ENCODE data around the gene PPY. TPM values are rescaled to one million over a fixed set of nuclear protein-coding genes. Genes with fewer than 3 reads are reported as not detected.

The PPY gene
- total RNA-seq, 2 experiments from 2014 or later, result not detected

- H3K27ac Mint-ChIP-seq, result no peak overlapping the region
- DNase-seq (no peak), ATAC-seq (no peak)
- H3K4me1 Mint-ChIP-seq (ENCODE audit: low read depth), result no peaks in the 10 kb centered on the region
- H3K9me3 Mint-ChIP-seq, result no peaks in the 10 kb centered on the region
- POLR2A ChIA-PET, result interaction anchor here (1.1 to 1.3 kb wide), 2 partner anchors 44 to 611 kb away, joined by 3 read pairs; no protein-coding TSS in a partner anchor
- CTCF ChIA-PET, result interaction anchor here (1.3 to 2.0 kb wide), 3 partner anchors 15 to 101 kb away, joined by 4 to 10 read pairs (median 6); no protein-coding TSS in a partner anchor
- H3K27me3 Mint-ChIP-seq, result peaks cover 22% of the 10 kb centered on the region
- intact Hi-C loops (cut with micrococcal nuclease), result no loop called here
- no peaks in the 10 kb centered on the region for H3K36me3 Mint-ChIP-seq (ENCODE audit: low read depth)
- TF ChIP-seq, protein P1, sequence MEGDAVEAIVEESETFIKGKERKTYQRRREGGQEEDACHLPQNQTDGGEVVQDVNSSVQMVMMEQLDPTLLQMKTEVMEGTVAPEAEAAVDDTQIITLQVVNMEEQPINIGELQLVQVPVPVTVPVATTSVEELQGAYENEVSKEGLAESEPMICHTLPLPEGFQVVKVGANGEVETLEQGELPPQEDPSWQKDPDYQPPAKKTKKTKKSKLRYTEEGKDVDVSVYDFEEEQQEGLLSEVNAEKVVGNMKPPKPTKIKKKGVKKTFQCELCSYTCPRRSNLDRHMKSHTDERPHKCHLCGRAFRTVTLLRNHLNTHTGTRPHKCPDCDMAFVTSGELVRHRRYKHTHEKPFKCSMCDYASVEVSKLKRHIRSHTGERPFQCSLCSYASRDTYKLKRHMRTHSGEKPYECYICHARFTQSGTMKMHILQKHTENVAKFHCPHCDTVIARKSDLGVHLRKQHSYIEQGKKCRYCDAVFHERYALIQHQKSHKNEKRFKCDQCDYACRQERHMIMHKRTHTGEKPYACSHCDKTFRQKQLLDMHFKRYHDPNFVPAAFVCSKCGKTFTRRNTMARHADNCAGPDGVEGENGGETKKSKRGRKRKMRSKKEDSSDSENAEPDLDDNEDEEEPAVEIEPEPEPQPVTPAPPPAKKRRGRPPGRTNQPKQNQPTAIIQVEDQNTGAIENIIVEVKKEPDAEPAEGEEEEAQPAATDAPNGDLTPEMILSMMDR (IDR thresholded peaks at IDR 0.05), result no peak
- H3K4me3 Mint-ChIP-seq, result no peak overlapping the region
Measured at GRCh38 chr17:43979011-43979410, 36.7 kb upstream of the PPY start.

DNA sequence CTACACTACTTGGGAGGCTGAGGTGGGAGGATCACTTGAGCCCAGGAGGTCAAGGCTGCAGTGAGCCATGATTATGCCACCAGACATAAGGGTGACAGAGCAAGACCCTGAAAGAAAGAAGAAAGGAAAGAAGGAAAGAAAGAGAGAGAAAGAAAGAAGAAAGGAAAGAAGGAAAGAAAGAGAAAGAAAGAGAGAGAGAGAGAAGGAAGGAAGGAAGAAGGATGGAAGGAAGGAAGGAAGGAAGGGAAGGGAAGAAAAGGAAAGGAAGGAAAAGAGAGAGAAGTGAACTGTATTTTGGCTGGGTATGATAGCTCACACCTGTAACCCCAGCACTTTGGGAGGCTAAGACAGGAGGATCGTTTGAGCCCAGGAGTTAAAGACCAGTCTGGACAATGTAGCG lies 35.8 kb upstream of the PPY start:
- TF ChIP-seq, protein P1 (IDR thresholded peaks at IDR 0.05), result no peak
- DNase-seq (no peak), ATAC-seq (no peak)
- Mint-ChIP-seq H3K4me3 (no peak overlapping the region), H3K9me3 (no peaks in the 10 kb centered on the region), H3K36me3 (ENCODE audit: low read depth) (no peaks in the 10 kb centered on the region), H3K4me1 (ENCODE audit: low read depth) (no peaks in the 10 kb centered on the region), H3K27ac (no peak overlapping the region), H3K27me3 (peaks cover 19% of the 10 kb centered on the region)
- intact Hi-C loops (cut with micrococcal nuclease), result no loop called here
- POLR2A ChIA-PET, result no interaction called here
- CTCF ChIA-PET, result interaction anchor here (2.0 kb wide), 1 partner anchor 35 kb away, joined by 10 read pairs; no protein-coding TSS in a partner anchor

- no peak for ATAC-seq
- no peaks in the 10 kb centered on the region for H3K4me1 Mint-ChIP-seq (ENCODE audit: low read depth)
- TF ChIP-seq, protein P1 (IDR thresholded peaks at IDR 0.05), result no peak
- ChIA-PET CTCF (no interaction called here), POLR2A (no interaction called here)
- no peak overlapping the region for H3K27ac Mint-ChIP-seq
- no peak overlapping the region for H3K4me3 Mint-ChIP-seq
- H3K36me3 Mint-ChIP-seq (ENCODE audit: low read depth), result no peaks in the 10 kb centered on the region
- intact Hi-C loops (cut with micrococcal nuclease), result no loop called here
- DNase-seq, result no peak
- H3K9me3 Mint-ChIP-seq, result no peaks in the 10 kb centered on the region
- peaks cover 10% of the 10 kb centered on the region for H3K27me3 Mint-ChIP-seq
Measured at GRCh38 chr17:43976963-43977837, 34.9 kb upstream of the PPY start.

DNA sequence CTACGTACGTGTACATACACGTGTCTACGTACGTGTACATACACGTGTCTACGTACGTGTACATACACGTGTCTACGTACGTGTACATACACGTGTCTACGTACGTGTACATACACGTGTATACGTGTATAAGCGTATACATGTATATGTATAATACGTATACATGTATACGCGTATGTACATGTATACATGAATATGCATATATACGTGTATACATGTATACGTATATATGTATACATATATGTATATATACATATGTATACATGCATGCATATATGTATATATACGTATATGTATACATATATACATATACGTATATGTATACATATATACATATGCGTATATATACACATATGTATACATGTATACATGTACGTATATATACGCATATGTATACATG lies 33.6 kb upstream of the PPY start:
- ChIA-PET CTCF (interaction anchor here (0.7 kb wide), 1 partner anchor 97 kb away, joined by 3 read pairs; no protein-coding TSS in a partner anchor), POLR2A (no interaction called here)
- Mint-ChIP-seq H3K36me3 (ENCODE audit: low read depth) (no peaks in the 10 kb centered on the region), H3K9me3 (no peaks in the 10 kb centered on the region), H3K4me1 (ENCODE audit: low read depth) (no peaks in the 10 kb centered on the region), H3K27ac (no peak overlapping the region), H3K27me3 (peaks cover 5% of the 10 kb centered on the region), H3K4me3 (no peak overlapping the region)
- TF ChIP-seq, protein P1 (IDR thresholded peaks at IDR 0.05), result no peak
- no peak for DNase-seq
- intact Hi-C loops (cut with micrococcal nuclease), result no loop called here
- ATAC-seq, result no peak
